Dermis microvascular lymphatic vessel endothelial cell (primary cell): ENCODE results near the gene DNAH7. TPM values are rescaled to one million over a fixed set of nuclear protein-coding genes. Genes with fewer than 3 reads are reported as not detected.

Experiments
- DNase-seq, 2 donors: peaks; one replicate each; pipeline versions ENCODE4 v3.0.0 to v3.0.0-alpha.2; 2010; ENCODE audit warnings: low read depth in 2 of 2
- total RNA-seq: library from RNA; depleted of rRNA; stranded (reverse); fragments of >200 nt; gene quantifications from 2 replicates; pipeline ENCODE4 v1.2.1, GENCODE V29; 2014

Gene DNAH7
- total RNA-seq, 1 donor from 2014 or later = under 0.01 TPM

GRCh38 chr2:195864316-195864715 lies 204.3 kb downstream of the DNAH7 start:
- DNase-seq = no peak

GRCh38 chr2:195863564-195863963 lies 205.1 kb downstream of the DNAH7 start:
- no peak for DNase-seq

- DNase-seq = no peak
Observed at GRCh38 chr2:195863121-195863520, 205.5 kb downstream of the DNAH7 start.

- no peak for DNase-seq
Observed at GRCh38 chr2:195861821-195862220, 206.8 kb downstream of the DNAH7 start.

- no peak for DNase-seq
Observed at GRCh38 chr2:195859513-195859912, 209.1 kb downstream of the DNAH7 start.

- no peak for DNase-seq
Observed at GRCh38 chr2:195857132-195857531, 211.5 kb downstream of the DNAH7 start.

GRCh38 chr2:195850764-195851163 lies 217.9 kb downstream of the DNAH7 start:
- DNase-seq = no peak

GRCh38 chr2:195848119-195848899 lies 220.3 kb downstream of the DNAH7 start:
- DNase-seq = peak in 1 of 2 donors; percentile 1

GRCh38 chr2:195842932-195843331 lies 225.7 kb downstream of the DNAH7 start:
- no peak for DNase-seq

GRCh38 chr2:195838002-195838401 lies 230.6 kb downstream of the DNAH7 start:
- DNase-seq = no peak

GRCh38 chr2:195836002-195836401 lies 232.6 kb downstream of the DNAH7 start:
- DNase-seq = no peak

- no peak for DNase-seq
Observed at GRCh38 chr2:195834836-195835235, 233.8 kb downstream of the DNAH7 start.

GRCh38 chr2:195830968-195831950 lies 237.4 kb downstream of the DNAH7 start:
- no peak for DNase-seq

- DNase-seq = no peak
Observed at GRCh38 chr2:195824478-195824877, 244.2 kb downstream of the DNAH7 start.

GRCh38 chr2:195823206-195823605 lies 245.4 kb downstream of the DNAH7 start:
- no peak for DNase-seq

GRCh38 chr2:195821566-195821932 lies 247.1 kb downstream of the DNAH7 start:
- DNase-seq = no peak

GRCh38 chr2:195820867-195821565 lies 247.6 kb downstream of the DNAH7 start:
- DNase-seq = no peak

GRCh38 chr2:195820373-195820772 lies 248.3 kb downstream of the DNAH7 start:
- no peak for DNase-seq

GRCh38 chr2:195819276-195819675 lies 249.4 kb downstream of the DNAH7 start:
- no peak for DNase-seq

- DNase-seq = no peak
Observed at GRCh38 chr2:195818526-195818925, 250.1 kb downstream of the DNAH7 start.

- DNase-seq = no peak
Observed at GRCh38 chr2:195818106-195818505, 250.5 kb downstream of the DNAH7 start.

GRCh38 chr2:195815083-195815482 lies 253.6 kb downstream of the DNAH7 start:
- DNase-seq = no peak
